GM13977 (cell line): ENCODE measurements around the gene HAUS7.

Experiments
- DNase-seq: peaks from one replicate; pipeline ENCODE4 v3.0.0; 2012; ENCODE audit warnings: low spot score
- in situ Hi-C: fragments of 300-500 bp; cut with MboI; formaldehyde crosslinking; loops from one replicate; pipeline ENCODE4 v1.12.0; 2022; ENCODE audit warnings: low sequenced_read_pairs, low pct_unique_long_range_greater_than_20kb, mixed read lengths, inconsistent platforms; ENCODE audit not compliant: unreplicated experiment
- TF ChIP-seq, protein P1 (sequence below): IDR thresholded peaks from 2 replicates; pipeline ENCODE4 v1.5.1; 2012; ENCODE audit warnings: mild to moderate bottlenecking, control low read depth; ENCODE audit not compliant: insufficient read depth; ENCODE audit errors: extremely low read depth, missing control alignments

HAUS7 gene

GRCh38 chrX:153514259-153514658 is 43.9 kb upstream of the HAUS7 start:
- TF ChIP-seq, protein P1, sequence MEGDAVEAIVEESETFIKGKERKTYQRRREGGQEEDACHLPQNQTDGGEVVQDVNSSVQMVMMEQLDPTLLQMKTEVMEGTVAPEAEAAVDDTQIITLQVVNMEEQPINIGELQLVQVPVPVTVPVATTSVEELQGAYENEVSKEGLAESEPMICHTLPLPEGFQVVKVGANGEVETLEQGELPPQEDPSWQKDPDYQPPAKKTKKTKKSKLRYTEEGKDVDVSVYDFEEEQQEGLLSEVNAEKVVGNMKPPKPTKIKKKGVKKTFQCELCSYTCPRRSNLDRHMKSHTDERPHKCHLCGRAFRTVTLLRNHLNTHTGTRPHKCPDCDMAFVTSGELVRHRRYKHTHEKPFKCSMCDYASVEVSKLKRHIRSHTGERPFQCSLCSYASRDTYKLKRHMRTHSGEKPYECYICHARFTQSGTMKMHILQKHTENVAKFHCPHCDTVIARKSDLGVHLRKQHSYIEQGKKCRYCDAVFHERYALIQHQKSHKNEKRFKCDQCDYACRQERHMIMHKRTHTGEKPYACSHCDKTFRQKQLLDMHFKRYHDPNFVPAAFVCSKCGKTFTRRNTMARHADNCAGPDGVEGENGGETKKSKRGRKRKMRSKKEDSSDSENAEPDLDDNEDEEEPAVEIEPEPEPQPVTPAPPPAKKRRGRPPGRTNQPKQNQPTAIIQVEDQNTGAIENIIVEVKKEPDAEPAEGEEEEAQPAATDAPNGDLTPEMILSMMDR, result no peak
- DNase-seq, result no peak
- in situ Hi-C loops, result no loop called here

DNA sequence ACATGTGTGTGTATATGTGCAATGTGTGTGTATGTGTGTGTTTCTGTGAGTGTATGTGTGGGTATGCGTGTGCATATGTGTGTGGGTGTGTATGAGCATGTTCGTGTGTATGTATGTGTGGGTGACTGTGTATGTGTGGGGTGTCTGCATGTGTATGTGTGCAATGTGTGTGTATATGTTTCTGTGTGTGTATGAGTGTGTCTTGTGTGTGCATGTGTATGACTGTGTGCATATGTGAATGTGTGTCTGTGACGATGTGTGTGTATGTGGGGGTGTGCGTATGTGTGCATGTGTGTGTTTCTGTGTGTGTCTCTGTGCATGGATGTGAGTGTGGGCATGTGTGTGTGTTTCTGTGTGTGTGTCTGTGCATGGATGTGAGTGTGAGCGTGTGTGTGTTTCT is 42.9 kb upstream of the HAUS7 start:
- in situ Hi-C loops, result no loop called here
- TF ChIP-seq, protein P1, result no peak
- DNase-seq, result no peak

GRCh38 chrX:153512501-153512893 is 42.1 kb upstream of the HAUS7 start:
- TF ChIP-seq, protein P1, result no peak
- in situ Hi-C loops, result no loop called here

DNA sequence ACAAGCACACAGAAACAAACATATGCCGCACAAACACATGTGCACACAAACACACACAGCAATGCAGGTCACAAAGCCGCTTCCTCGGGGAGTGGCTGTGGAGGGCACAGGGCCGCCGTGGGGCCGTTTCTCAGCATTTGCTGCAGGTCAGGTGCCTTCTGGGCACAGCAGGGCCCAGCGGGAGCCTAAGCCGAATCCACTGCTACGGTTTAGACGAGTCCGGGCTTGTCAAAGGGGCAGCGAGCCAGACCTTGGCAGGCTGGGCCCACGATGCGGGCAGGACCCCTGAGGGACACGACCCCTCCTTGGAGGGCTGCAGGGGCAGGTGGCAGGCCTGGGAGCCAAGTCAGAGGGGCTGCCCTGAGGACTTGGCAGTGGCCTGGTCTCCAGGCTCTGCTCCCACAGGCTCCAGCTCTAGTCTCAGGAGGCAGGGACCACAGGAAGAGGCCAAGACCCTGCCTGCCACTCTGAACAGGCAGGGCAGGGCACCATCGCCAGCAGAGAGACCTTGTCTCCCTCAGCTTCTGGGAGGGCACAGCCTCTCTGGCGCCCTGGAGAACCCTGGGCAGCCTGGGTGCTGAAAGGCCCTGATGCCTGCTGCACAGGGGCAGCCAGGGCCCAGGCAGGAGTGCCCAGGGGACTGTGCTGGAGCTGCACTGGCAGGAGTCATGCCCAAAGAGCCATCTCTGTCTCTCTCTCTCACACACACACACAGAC is 41.6 kb upstream of the HAUS7 start:
- TF ChIP-seq, protein P1, result no peak
- DNase-seq, result no peak
- in situ Hi-C loops, result no loop called here

More at GRCh38 chrX:153512501-153512893, 42.1 kb upstream of the HAUS7 start:
- no peak for DNase-seq

GRCh38 chrX:153510383-153510782 is 40.0 kb upstream of the HAUS7 start:
- no peak for DNase-seq
- in situ Hi-C loops, result no loop called here
- TF ChIP-seq, protein P1, result no peak

- in situ Hi-C loops, result no loop called here
- TF ChIP-seq, protein P1, result no peak
- no peak for DNase-seq
Measured at GRCh38 chrX:153509592-153509991, 39.2 kb upstream of the HAUS7 start.
